Stimulated activated memory B cell treated with anti-CD40 and anti-IgM and Interleukin-4, amounts not matched to agents 10 μg/mL and 1 μg/mL and 100 μg/mL, for 72 hours (primary cell): Measurements from ENCODE around the gene PITPNB.
A peak's percentile ranks its signal among the peaks of the same experiment; 100 is the strongest.

Experiments
- ATAC-seq: fragments of 150-1000 bp; cut with Tn5 transposase; 2 replicates; pipeline ENCODE4 v1.10.0; 2021
- H3K27ac Mint-ChIP-seq: one replicate; pipeline ENCODE4 v1.8.0; 2022; ENCODE audit warnings: mild to moderate bottlenecking, mixed read lengths
- H3K27me3 Mint-ChIP-seq: one replicate; pipeline ENCODE4 v1.8.0; 2022; ENCODE audit warnings: mixed read lengths
- H3K36me3 Mint-ChIP-seq: one replicate; pipeline ENCODE4 v1.8.0; 2022; ENCODE audit warnings: mixed read lengths
- H3K4me1 Mint-ChIP-seq: one replicate; pipeline ENCODE4 v1.8.0; 2022; ENCODE audit warnings: mixed read lengths
- H3K4me3 Mint-ChIP-seq: one replicate; pipeline ENCODE4 v1.8.0; 2022; ENCODE audit warnings: mild to moderate bottlenecking, moderate library complexity, mixed read lengths
- H3K9me3 Mint-ChIP-seq: one replicate; pipeline ENCODE4 v1.8.0; 2022; ENCODE audit warnings: mixed read lengths

PITPNB gene

GRCh38 chr22:27900153-27900552 lies 18.9 kb downstream of the PITPNB start:
- Mint-ChIP-seq H3K4me3 (no peak overlapping the region), H3K27ac (no peak overlapping the region), H3K9me3 (no peaks in the 10 kb centered on the region), H3K36me3 (peaks cover 68% of the 10 kb centered on the region), H3K27me3 (no peaks in the 10 kb centered on the region), H3K4me1 (peaks cover 48% of the 10 kb centered on the region)
- no peak for ATAC-seq

GRCh38 chr22:27896245-27896644 lies 22.8 kb downstream of the PITPNB start:
- Mint-ChIP-seq H3K27ac (peak overlapping the region; percentile 35), H3K4me3 (no peak overlapping the region), H3K36me3 (peaks cover 68% of the 10 kb centered on the region), H3K27me3 (no peaks in the 10 kb centered on the region), H3K4me1 (peaks cover 25% of the 10 kb centered on the region), H3K9me3 (no peaks in the 10 kb centered on the region)
- ATAC-seq: no peak

- peaks cover 66% of the 10 kb centered on the region for H3K36me3 Mint-ChIP-seq
- no peak overlapping the region for H3K4me3 Mint-ChIP-seq
- H3K9me3 Mint-ChIP-seq: no peaks in the 10 kb centered on the region
- peak overlapping the region; percentile 35 for H3K27ac Mint-ChIP-seq
- peaks cover 18% of the 10 kb centered on the region for H3K4me1 Mint-ChIP-seq
- no peaks in the 10 kb centered on the region for H3K27me3 Mint-ChIP-seq
- ATAC-seq: peak; percentile 80
Measured at GRCh38 chr22:27895600-27895999, 23.5 kb downstream of the PITPNB start.

GRCh38 chr22:27892811-27893210 lies 26.2 kb downstream of the PITPNB start:
- no peak for ATAC-seq
- no peak overlapping the region for H3K4me3 Mint-ChIP-seq
- no peaks in the 10 kb centered on the region for H3K9me3 Mint-ChIP-seq
- peaks cover 24% of the 10 kb centered on the region for H3K4me1 Mint-ChIP-seq
- no peaks in the 10 kb centered on the region for H3K27me3 Mint-ChIP-seq
- no peak overlapping the region for H3K27ac Mint-ChIP-seq
- peaks cover 61% of the 10 kb centered on the region for H3K36me3 Mint-ChIP-seq

- Mint-ChIP-seq H3K9me3 (no peaks in the 10 kb centered on the region), H3K27me3 (no peaks in the 10 kb centered on the region), H3K4me3 (no peak overlapping the region), H3K36me3 (peaks cover 65% of the 10 kb centered on the region), H3K27ac (no peak overlapping the region), H3K4me1 (peaks cover 23% of the 10 kb centered on the region)
- no peak for ATAC-seq
Measured at GRCh38 chr22:27892064-27892463, 27.0 kb downstream of the PITPNB start.

- H3K9me3 Mint-ChIP-seq: no peaks in the 10 kb centered on the region
- H3K4me3 Mint-ChIP-seq: no peak overlapping the region
- H3K36me3 Mint-ChIP-seq: peaks cover 48% of the 10 kb centered on the region
- H3K27ac Mint-ChIP-seq: peak overlapping the region; percentile 39
- no peak for ATAC-seq
- H3K27me3 Mint-ChIP-seq: no peaks in the 10 kb centered on the region
- H3K4me1 Mint-ChIP-seq: peaks cover 11% of the 10 kb centered on the region
Measured at GRCh38 chr22:27888310-27888709, 30.7 kb downstream of the PITPNB start.

GRCh38 chr22:27886843-27887151 lies 32.3 kb downstream of the PITPNB start:
- no peak for ATAC-seq
- Mint-ChIP-seq H3K4me3 (no peak overlapping the region), H3K9me3 (no peaks in the 10 kb centered on the region), H3K4me1 (peaks cover 11% of the 10 kb centered on the region), H3K27me3 (no peaks in the 10 kb centered on the region), H3K36me3 (peaks cover 41% of the 10 kb centered on the region), H3K27ac (peak overlapping the region; percentile 39)

GRCh38 chr22:27885977-27886842 lies 32.8 kb downstream of the PITPNB start:
- H3K27ac Mint-ChIP-seq: peak overlapping the region; percentile 39
- H3K36me3 Mint-ChIP-seq: peaks cover 35% of the 10 kb centered on the region
- H3K4me1 Mint-ChIP-seq: peaks cover 11% of the 10 kb centered on the region
- no peaks in the 10 kb centered on the region for H3K9me3 Mint-ChIP-seq
- no peaks in the 10 kb centered on the region for H3K27me3 Mint-ChIP-seq
- H3K4me3 Mint-ChIP-seq: no peak overlapping the region
- ATAC-seq: no peak

GRCh38 chr22:27883656-27884350 lies 35.3 kb downstream of the PITPNB start:
- H3K4me3 Mint-ChIP-seq: no peak overlapping the region
- no peaks in the 10 kb centered on the region for H3K27me3 Mint-ChIP-seq
- H3K4me1 Mint-ChIP-seq: peaks cover 26% of the 10 kb centered on the region
- H3K27ac Mint-ChIP-seq: no peak overlapping the region
- H3K9me3 Mint-ChIP-seq: no peaks in the 10 kb centered on the region
- H3K36me3 Mint-ChIP-seq: peaks cover 28% of the 10 kb centered on the region
- no peak for ATAC-seq

GRCh38 chr22:27882507-27883290 lies 36.4 kb downstream of the PITPNB start:
- peaks cover 18% of the 10 kb centered on the region for H3K36me3 Mint-ChIP-seq
- ATAC-seq: no peak
- no peaks in the 10 kb centered on the region for H3K9me3 Mint-ChIP-seq
- H3K4me3 Mint-ChIP-seq: no peak overlapping the region
- H3K27ac Mint-ChIP-seq: no peak overlapping the region
- no peaks in the 10 kb centered on the region for H3K27me3 Mint-ChIP-seq
- H3K4me1 Mint-ChIP-seq: peaks cover 31% of the 10 kb centered on the region

- no peak for ATAC-seq
- peaks cover 31% of the 10 kb centered on the region for H3K4me1 Mint-ChIP-seq
- no peaks in the 10 kb centered on the region for H3K27me3 Mint-ChIP-seq
- H3K9me3 Mint-ChIP-seq: no peaks in the 10 kb centered on the region
- H3K27ac Mint-ChIP-seq: no peak overlapping the region
- H3K36me3 Mint-ChIP-seq: peaks cover 13% of the 10 kb centered on the region
- no peak overlapping the region for H3K4me3 Mint-ChIP-seq
Measured at GRCh38 chr22:27881421-27881820, 37.6 kb downstream of the PITPNB start.

GRCh38 chr22:27880778-27881394 lies 38.2 kb downstream of the PITPNB start:
- Mint-ChIP-seq H3K27ac (no peak overlapping the region), H3K4me3 (no peak overlapping the region), H3K27me3 (no peaks in the 10 kb centered on the region), H3K4me1 (peaks cover 31% of the 10 kb centered on the region), H3K9me3 (no peaks in the 10 kb centered on the region), H3K36me3 (peaks cover 15% of the 10 kb centered on the region)
- no peak for ATAC-seq

- peaks cover 21% of the 10 kb centered on the region for H3K36me3 Mint-ChIP-seq
- ATAC-seq: peak; percentile 56
- H3K9me3 Mint-ChIP-seq: no peaks in the 10 kb centered on the region
Measured at GRCh38 chr22:27879923-27880322, 39.1 kb downstream of the PITPNB start.

GRCh38 chr22:27878541-27878940 lies 40.5 kb downstream of the PITPNB start:
- no peak overlapping the region for H3K4me3 Mint-ChIP-seq
- no peak overlapping the region for H3K27ac Mint-ChIP-seq
- H3K9me3 Mint-ChIP-seq: no peaks in the 10 kb centered on the region
- ATAC-seq: no peak
- H3K36me3 Mint-ChIP-seq: peaks cover 23% of the 10 kb centered on the region
- no peaks in the 10 kb centered on the region for H3K27me3 Mint-ChIP-seq
- H3K4me1 Mint-ChIP-seq: peaks cover 36% of the 10 kb centered on the region

More at GRCh38 chr22:27879923-27880322, 39.1 kb downstream of the PITPNB start:
- Mint-ChIP-seq H3K4me3 (no peak overlapping the region), H3K27ac (no peak overlapping the region), H3K27me3 (no peaks in the 10 kb centered on the region), H3K4me1 (peaks cover 36% of the 10 kb centered on the region)

- ATAC-seq: no peak
- Mint-ChIP-seq H3K9me3 (no peaks in the 10 kb centered on the region), H3K27me3 (no peaks in the 10 kb centered on the region), H3K4me3 (no peak overlapping the region), H3K27ac (peak overlapping the region; percentile 51), H3K4me1 (peaks cover 36% of the 10 kb centered on the region), H3K36me3 (peaks cover 18% of the 10 kb centered on the region)
Measured at GRCh38 chr22:27877501-27877900, 41.6 kb downstream of the PITPNB start.
